ENCODE data around the gene FER. TPM values are rescaled to one million over a fixed set of nuclear protein-coding genes. Genes with fewer than 3 reads are reported as not detected.
A peak's percentile ranks its signal among the peaks of the same experiment; 100 is the strongest.
"Not testable (repeated sequence)": the region's sequence is repeated elsewhere in the genome, so short reads cannot be mapped to it uniquely, and the experiment has no call there.

Gene FER
- total RNA-seq, 1 donor from 2014 or later = 27.2 TPM

DNA sequence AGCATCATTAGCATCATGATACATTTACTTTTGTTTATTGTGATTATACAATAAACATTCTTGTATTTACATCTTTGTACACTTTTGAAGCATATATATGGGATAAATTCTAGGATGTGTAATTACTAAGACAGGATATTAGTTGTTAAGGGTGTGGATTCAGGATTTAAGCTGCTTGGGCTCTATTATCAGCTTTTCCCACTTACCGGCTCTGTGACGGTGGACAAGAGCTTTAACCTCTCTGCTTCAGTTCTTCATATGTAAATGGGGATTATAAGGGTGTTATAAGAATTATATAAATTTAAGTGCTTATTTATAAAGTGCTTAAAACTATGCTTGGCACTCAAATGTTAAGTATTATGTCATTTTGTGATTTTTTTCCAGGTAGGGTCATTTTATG lies 131.1 kb downstream of the FER start:
- no peak for DNase-seq (ENCODE audit: low spot score)

DNA sequence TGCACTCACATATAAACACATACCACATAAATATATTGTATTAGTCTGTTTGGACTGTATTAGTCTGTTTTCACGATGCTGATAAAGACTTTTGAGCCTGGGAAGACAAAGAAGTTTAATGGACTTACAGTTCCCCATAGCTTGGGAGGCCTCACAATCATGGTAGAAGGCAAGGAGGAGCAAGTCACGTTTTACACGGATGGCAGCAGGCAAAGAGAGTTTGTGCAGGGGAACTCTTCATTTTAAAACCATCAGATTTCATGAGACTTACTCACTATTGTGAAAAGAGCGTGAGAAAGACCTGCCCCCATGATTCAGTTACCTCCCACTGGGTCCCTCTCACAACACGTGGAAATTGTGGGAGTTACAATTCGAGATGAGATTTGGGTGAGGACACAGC lies 133.4 kb downstream of the FER start:
- no peak for DNase-seq (ENCODE audit: low spot score)

GRCh38 chr5:108884736-108885135 lies 137.0 kb downstream of the FER start:
- DNase-seq (ENCODE audit: low spot score) = peak; percentile 48

DNA sequence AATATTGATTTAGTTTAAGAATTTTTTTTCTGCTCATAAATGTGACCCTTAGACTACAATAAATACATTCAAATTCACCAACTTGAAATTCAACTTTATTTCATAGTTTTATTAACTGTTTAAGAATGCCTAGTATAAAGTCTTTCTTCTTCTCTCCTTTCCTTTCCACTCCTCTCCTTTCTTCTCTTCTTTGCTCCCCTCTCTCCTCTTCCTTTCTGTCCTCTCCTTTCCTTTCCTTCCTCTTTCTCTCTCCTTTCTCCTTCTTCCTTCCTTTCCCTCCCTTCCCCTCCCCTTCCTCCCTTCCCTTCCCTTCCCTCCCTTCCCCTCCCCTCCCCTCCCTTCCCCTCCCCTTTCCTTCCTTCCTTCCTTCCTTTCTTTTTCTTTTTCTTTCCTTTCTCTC lies 150.6 kb downstream of the FER start:
- no peak for DNase-seq (ENCODE audit: low spot score)

- no peak for DNase-seq (ENCODE audit: low spot score)
Measured at GRCh38 chr5:108898707-108899106, 151.0 kb downstream of the FER start.

DNA sequence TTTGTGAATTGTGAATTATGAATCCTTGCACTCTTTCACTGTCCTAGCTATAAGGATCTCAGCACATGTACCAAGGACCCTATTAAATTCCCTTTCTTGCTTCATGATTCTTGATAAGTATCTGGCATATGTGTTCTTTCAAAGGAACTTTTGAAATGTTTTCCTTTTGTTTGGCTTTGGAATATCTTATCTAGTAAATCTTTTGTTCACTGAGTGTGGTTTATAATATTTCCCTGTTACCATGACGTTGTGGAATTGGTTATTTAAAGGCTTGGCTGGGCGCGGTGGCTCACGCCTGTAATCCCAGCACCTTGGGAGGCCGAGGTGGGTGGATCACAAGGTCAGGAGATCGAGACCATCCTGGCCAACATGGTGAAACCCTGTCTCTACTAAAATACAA lies 151.5 kb downstream of the FER start:
- not testable (repeated sequence) for DNase-seq (ENCODE audit: low spot score)

- no peak for DNase-seq (ENCODE audit: low spot score)
Measured at GRCh38 chr5:108900668-108901067, 153.0 kb downstream of the FER start.

- no peak for DNase-seq (ENCODE audit: low spot score)
Measured at GRCh38 chr5:108905805-108906204, 158.1 kb downstream of the FER start.

DNA sequence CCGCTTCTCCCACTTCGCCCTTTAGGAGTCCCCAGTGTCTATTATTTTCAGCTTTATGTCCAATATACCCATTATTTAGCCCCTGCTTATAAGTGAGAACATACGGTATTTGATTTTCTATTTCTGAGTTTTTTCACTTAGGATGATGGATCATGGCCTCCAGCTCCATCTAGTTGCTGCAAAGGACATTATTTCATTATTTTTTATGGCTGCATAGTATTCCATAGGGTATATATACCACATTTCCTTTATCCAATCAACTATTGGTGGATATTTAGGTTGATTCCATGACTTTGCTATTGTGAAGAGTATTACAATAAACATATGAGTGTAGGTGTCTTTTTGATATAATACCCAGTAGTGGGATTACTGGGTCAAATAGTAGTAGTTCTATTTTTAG lies 162.9 kb downstream of the FER start:
- DNase-seq (ENCODE audit: low spot score) = no peak

GRCh38 chr5:108911055-108911454 lies 163.4 kb downstream of the FER start:
- no peak for DNase-seq (ENCODE audit: low spot score)

- no peak for DNase-seq (ENCODE audit: low spot score)
Measured at GRCh38 chr5:108917596-108917995, 169.9 kb downstream of the FER start.

GRCh38 chr5:108919591-108920326 lies 172.1 kb downstream of the FER start:
- DNase-seq (ENCODE audit: low spot score) = no peak

- no peak for DNase-seq (ENCODE audit: low spot score)
Measured at GRCh38 chr5:108924457-108924961, 176.8 kb downstream of the FER start.

DNA sequence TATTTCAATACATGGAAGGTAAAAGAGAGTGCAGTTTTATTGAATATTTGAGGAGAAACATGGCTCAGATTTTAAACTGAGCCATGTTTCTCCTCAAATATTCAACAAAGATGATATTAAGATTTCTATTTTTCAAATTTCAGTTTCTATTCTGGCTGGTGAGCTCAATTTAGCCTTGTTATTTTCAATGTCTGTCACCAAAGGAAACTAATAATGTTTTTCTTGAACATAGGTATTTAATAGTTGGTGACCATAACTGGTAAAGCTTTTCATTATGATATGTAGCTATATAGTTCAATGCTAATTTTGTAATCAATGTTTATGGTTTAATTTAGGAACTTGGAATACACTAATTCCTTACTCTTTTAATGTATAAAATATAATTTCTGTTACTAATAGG lies 177.4 kb downstream of the FER start:
- no peak for DNase-seq (ENCODE audit: low spot score)

- no peak for DNase-seq (ENCODE audit: low spot score)
Measured at GRCh38 chr5:108930107-108930506, 182.4 kb downstream of the FER start.

- peak; percentile 39 for DNase-seq (ENCODE audit: low spot score)
Measured at GRCh38 chr5:108935611-108936010, 187.9 kb downstream of the FER start.

GRCh38 chr5:108937221-108937620 lies 189.5 kb downstream of the FER start:
- no peak for DNase-seq (ENCODE audit: low spot score)

DNA sequence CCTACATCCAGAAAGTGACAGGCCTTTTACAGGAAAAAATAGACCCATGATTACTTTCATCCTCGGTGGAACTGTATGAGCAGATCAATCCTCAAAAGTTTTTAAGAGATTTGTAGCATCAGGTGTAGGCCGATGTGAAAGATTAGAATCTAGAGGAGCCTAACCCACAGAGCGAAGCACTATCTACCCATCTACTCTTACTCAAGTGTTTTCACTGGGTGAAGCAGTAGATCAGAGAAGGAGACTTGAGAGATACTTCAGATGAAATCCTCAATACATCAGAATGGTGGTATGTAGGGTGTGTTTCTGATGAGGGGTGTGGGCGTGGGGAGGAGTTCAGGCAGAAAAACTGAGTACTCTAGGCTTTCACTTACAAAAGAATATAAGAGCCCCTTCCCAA lies 192.8 kb downstream of the FER start:
- no peak for DNase-seq (ENCODE audit: low spot score)

- no peak for DNase-seq (ENCODE audit: low spot score)
Measured at GRCh38 chr5:108941746-108942145, 194.0 kb downstream of the FER start.

DNA sequence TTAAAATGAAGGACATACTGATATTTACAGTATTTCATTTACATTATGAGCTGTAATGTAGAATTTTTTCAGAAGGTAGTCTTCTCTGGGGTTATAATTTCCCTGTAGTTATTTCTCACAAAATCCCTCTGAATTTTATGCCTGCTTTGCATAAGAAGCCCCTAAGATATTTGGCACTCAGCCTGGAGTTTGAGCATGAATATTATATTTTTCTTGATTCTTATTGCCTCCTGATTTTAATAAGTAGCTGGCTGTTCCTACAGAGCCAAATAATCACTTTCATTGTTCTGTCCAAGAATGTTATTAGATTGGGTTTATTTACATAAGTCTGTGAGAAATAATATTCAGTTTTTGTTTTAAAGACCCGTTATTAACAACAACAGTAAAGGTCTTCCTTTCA lies 195.0 kb downstream of the FER start:
- DNase-seq (ENCODE audit: low spot score) = no peak

DNA sequence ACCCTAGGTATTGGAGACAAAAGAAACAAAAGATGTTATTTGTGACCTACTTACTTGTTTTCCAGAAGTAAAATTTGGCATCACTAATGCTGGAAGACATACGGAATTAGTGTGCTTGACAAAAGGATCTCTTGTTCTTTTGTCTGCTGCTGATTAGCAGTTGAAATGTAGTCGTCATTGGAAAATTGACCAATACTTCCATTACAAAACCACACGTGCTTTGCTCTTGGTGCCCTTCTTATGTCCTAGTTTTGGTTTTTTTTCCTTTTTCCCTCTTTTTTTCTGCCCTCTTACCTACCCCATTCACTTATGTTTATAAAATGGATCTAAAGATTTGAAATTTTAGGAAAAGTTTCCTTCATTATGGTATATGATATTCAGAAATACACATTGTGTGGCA lies 197.4 kb downstream of the FER start:
- no peak for DNase-seq (ENCODE audit: low spot score)

- no peak for DNase-seq (ENCODE audit: low spot score)
Measured at GRCh38 chr5:108946008-108946407, 198.3 kb downstream of the FER start.

DNA sequence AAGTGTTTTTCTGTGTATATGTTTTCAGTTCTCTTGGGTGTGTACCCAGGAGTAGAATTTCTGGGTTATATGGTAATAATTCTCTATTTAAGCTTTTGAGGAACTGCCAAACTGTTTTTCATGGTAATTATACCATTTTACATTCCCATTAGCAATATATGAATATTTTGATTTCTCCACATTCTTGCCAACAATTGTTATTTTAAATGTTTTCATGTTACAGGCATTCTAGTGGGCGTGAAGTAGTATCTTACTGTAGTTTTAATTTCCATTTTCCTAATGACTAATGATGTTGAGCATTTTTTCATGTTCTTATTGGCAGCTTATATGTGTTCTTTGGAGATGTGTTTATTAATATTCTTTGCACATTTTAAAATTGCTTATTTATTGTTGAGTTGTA lies 199.5 kb downstream of the FER start:
- DNase-seq (ENCODE audit: low spot score) = no peak

- no peak for DNase-seq (ENCODE audit: low spot score)
Measured at GRCh38 chr5:108950276-108950675, 202.6 kb downstream of the FER start.

Data from umbilical cord (tissue), 2 donors.